Lower leg skin (tissue), 3 donors: ENCODE measurements around the gene TNS3.

ENCODE experiments used
- CTCF ChIP-seq, 3 donors: fragments of 450-650 bp; IDR thresholded peaks; one replicate each; pipeline ENCODE4 v1.5.1; 2016; ENCODE audit warnings: antibody characterized with exemption in 3 of 3, mild to moderate bottlenecking in 3 of 3, moderate library complexity in 2 of 3
- POLR2A ChIP-seq, 2 donors: fragments of 450-650 bp; IDR thresholded peaks; one replicate each; pipeline ENCODE4 v1.6.1; 2016 to 2017; ENCODE audit warnings: antibody characterized with exemption in 2 of 2, mild to moderate bottlenecking in 1 of 2, moderate library complexity in 1 of 2

- TF ChIP-seq CTCF (IDR thresholded peaks at IDR 0.05) (no peak), POLR2A (IDR thresholded peaks at IDR 0.05) (no peak)
Measured at GRCh38 chr7:47452715-47453092, 129.2 kb downstream of the TNS3 start.
